CD4-positive, alpha-beta T cell (primary cell): Measurements from ENCODE around the gene ADAM19. TPM values are rescaled to one million over a fixed set of nuclear protein-coding genes. Genes with fewer than 3 reads are reported as not detected.
A peak's percentile ranks its signal among the peaks of the same experiment; 100 is the strongest.

Experiments
- ATAC-seq: fragments of 200-7000 bp; cut with Tn5 transposase; one replicate; pipeline ENCODE4 v1.10.0; 2022; ENCODE audit warnings: mild to moderate bottlenecking; ENCODE audit not compliant: poor library complexity
- CTCF ChIA-PET: fragments of 350-600 bp; sonication (Branson Sonifier 250); formaldehyde crosslinking; loops from one replicate; lab custom pipeline; 2021; ENCODE audit warnings: antibody characterized with exemption, inconsistent platforms; lab: Charles Lee
- POLR2A ChIA-PET: fragments of 350-600 bp; sonication (Branson Sonifier 250); formaldehyde crosslinking; loops from one replicate; lab custom pipeline; 2021; ENCODE audit warnings: antibody characterized with exemption, inconsistent platforms; lab: Charles Lee
- DNase-seq, 14 experiments: peaks; one replicate each; pipeline ENCODE4 v3.0.0-alpha.2; 2013 to 2020; ENCODE audit warnings: mixed read lengths in 2 of 14
- H3K27ac ChIP-seq, 2 donors: one replicate each; pipeline versions ENCODE4 v1.5.1 to v1.7.0; 2013; ENCODE audit warnings: low read length in 2 of 2, low read depth in 1 of 2, mild to moderate bottlenecking in 1 of 2
- H3K27me3 ChIP-seq, 2 experiments: 1 replicate in 1 of 2; 2 replicates in 1 of 2; pipeline versions ENCODE4 v1.6.1 to v1.7.0; 2013; ENCODE audit warnings: low read length in 2 of 2, control low read depth in 1 of 2, mild to moderate bottlenecking in 1 of 2, moderate library complexity in 1 of 2; ENCODE audit not compliant: insufficient read depth in 2 of 2, control insufficient read depth in 1 of 2
- H3K36me3 ChIP-seq: one replicate; pipeline ENCODE4 v1.6.1; 2013; ENCODE audit warnings: low read length, control low read depth; ENCODE audit not compliant: insufficient read depth
- H3K4me1 ChIP-seq: one replicate; pipeline ENCODE4 v1.6.1; 2013; ENCODE audit warnings: low read length, control low read depth; ENCODE audit not compliant: insufficient read depth
- H3K4me3 ChIP-seq: one replicate; pipeline ENCODE4 v1.5.1; 2013; ENCODE audit warnings: mild to moderate bottlenecking, low read length, moderate library complexity
- H3K9me3 ChIP-seq, 2 experiments: 1 replicate in 1 of 2; 2 replicates in 1 of 2; pipeline versions ENCODE4 v1.6.1 to v1.7.0; 2013; ENCODE audit warnings: low read length in 2 of 2, mild to moderate bottlenecking in 2 of 2, control low read depth in 1 of 2, moderate library complexity in 1 of 2; ENCODE audit not compliant: control insufficient read depth in 1 of 2, insufficient read depth in 1 of 2
- H3K27ac Mint-ChIP-seq: one replicate; pipeline ENCODE4 v1.8.0; 2020; ENCODE audit warnings: mixed read lengths
- H3K27me3 Mint-ChIP-seq: one replicate; pipeline ENCODE4 v1.8.0; 2021; ENCODE audit warnings: mixed read lengths
- H3K36me3 Mint-ChIP-seq: one replicate; pipeline ENCODE4 v1.8.0; 2021; ENCODE audit warnings: low read depth, mixed read lengths
- H3K4me1 Mint-ChIP-seq: one replicate; pipeline ENCODE4 v1.8.0; 2021; ENCODE audit warnings: low read depth, mixed read lengths
- H3K4me3 Mint-ChIP-seq: one replicate; pipeline ENCODE4 v1.8.0; 2020; ENCODE audit warnings: mild to moderate bottlenecking, mixed read lengths
- H3K9me3 Mint-ChIP-seq: one replicate; pipeline ENCODE4 v1.8.0; 2020; ENCODE audit warnings: mixed read lengths
- intact Hi-C, 2 experiments: fragments of 100-400 bp; cut with DNase I in 1 of 2; cut with micrococcal nuclease in 1 of 2; formaldehyde crosslinking; loops; one replicate each; pipeline versions ENCODE4 v1.15.1 to v1.9.0; 2023 to 2025; cut with DNase I, micrococcal nuclease
- total RNA-seq, 174 experiments: library from RNA in 2 of 174; stranded (reverse) in 2 of 174; gene quantifications; one replicate each; pipeline ENCODE4 v1.2.3 and lab custom pipeline; 2021 to 2026
- TF ChIP-seq, protein P1 (sequence below): fragments of 200-600 bp; IDR thresholded peaks from one replicate; pipeline ENCODE4 v1.8.0; 2022; ENCODE audit warnings: antibody characterized with exemption, mild to moderate bottlenecking

ADAM19 gene
- total RNA-seq, 2 experiments from 2014 or later, result 26.7 to 29.1 TPM

- H3K36me3 Mint-ChIP-seq, result peaks cover 10% of the 10 kb centered on the region
- H3K4me1 Mint-ChIP-seq, result peaks cover 63% of the 10 kb centered on the region
- intact Hi-C loops, result loop anchor here (5.0 kb wide), 3 partner anchors 38 to 193 kb away; partner anchors contain the start of genes ADAM19 (in 1 of the 2), SOX30 (in 1 of the 2) and THG1L (in 1 of the 2)
- H3K27me3 Mint-ChIP-seq, result no peaks in the 10 kb centered on the region
- H3K4me3 Mint-ChIP-seq, result peak overlapping the region; percentile 62
- peaks cover 68% of the 10 kb centered on the region for H3K4me1 ChIP-seq
- H3K27ac ChIP-seq, result peak overlapping the region in 1 of 2 donors; percentile 83
- H3K4me3 ChIP-seq, result no peak overlapping the region
- CTCF ChIA-PET, result no interaction called here
- TF ChIP-seq, protein P1, sequence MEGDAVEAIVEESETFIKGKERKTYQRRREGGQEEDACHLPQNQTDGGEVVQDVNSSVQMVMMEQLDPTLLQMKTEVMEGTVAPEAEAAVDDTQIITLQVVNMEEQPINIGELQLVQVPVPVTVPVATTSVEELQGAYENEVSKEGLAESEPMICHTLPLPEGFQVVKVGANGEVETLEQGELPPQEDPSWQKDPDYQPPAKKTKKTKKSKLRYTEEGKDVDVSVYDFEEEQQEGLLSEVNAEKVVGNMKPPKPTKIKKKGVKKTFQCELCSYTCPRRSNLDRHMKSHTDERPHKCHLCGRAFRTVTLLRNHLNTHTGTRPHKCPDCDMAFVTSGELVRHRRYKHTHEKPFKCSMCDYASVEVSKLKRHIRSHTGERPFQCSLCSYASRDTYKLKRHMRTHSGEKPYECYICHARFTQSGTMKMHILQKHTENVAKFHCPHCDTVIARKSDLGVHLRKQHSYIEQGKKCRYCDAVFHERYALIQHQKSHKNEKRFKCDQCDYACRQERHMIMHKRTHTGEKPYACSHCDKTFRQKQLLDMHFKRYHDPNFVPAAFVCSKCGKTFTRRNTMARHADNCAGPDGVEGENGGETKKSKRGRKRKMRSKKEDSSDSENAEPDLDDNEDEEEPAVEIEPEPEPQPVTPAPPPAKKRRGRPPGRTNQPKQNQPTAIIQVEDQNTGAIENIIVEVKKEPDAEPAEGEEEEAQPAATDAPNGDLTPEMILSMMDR, result no peak
- no peak for DNase-seq
- POLR2A ChIA-PET, result no interaction called here
- H3K9me3 Mint-ChIP-seq, result no peaks in the 10 kb centered on the region
- no peaks in the 10 kb centered on the region for H3K9me3 ChIP-seq
- peak overlapping the region; percentile 87 for H3K27ac Mint-ChIP-seq
- ATAC-seq, result no peak
- H3K36me3 ChIP-seq, result peaks cover 28% of the 10 kb centered on the region
- H3K27me3 ChIP-seq, result no peaks in the 10 kb centered on the region
Observed at GRCh38 chr5:157539503-157540022, 36.0 kb downstream of the ADAM19 start.

GRCh38 chr5:157538311-157538710 lies 37.3 kb downstream of the ADAM19 start:
- H3K4me3 ChIP-seq, result no peak overlapping the region
- DNase-seq (no peak), ATAC-seq (no peak)
- ChIA-PET POLR2A (no interaction called here), CTCF (no interaction called here)
- H3K27ac ChIP-seq, result peak overlapping the region in 1 of 2 donors; percentile 26
- no peaks in the 10 kb centered on the region for H3K9me3 ChIP-seq
- TF ChIP-seq, protein P1, result no peak
- no peaks in the 10 kb centered on the region for H3K9me3 Mint-ChIP-seq
- intact Hi-C loops, result no loop called here
- peaks cover 10% of the 10 kb centered on the region for H3K36me3 Mint-ChIP-seq
- H3K27me3 Mint-ChIP-seq, result no peaks in the 10 kb centered on the region
- peak overlapping the region; percentile 87 for H3K27ac Mint-ChIP-seq
- peaks cover 40% of the 10 kb centered on the region for H3K36me3 ChIP-seq
- no peak overlapping the region for H3K4me3 Mint-ChIP-seq
- H3K4me1 Mint-ChIP-seq, result peaks cover 50% of the 10 kb centered on the region
- peaks cover 57% of the 10 kb centered on the region for H3K4me1 ChIP-seq
- H3K27me3 ChIP-seq, result no peaks in the 10 kb centered on the region

- TF ChIP-seq, protein P1, result no peak
- Histone ChIP-seq H3K4me3 (no peak overlapping the region), H3K4me1 (peaks cover 39% of the 10 kb centered on the region), H3K27ac (no peak overlapping the region), H3K27me3 (no peaks in the 10 kb centered on the region), H3K36me3 (peaks cover 69% of the 10 kb centered on the region), H3K9me3 (no peaks in the 10 kb centered on the region)
- H3K4me3 Mint-ChIP-seq, result no peak overlapping the region
- H3K9me3 Mint-ChIP-seq, result no peaks in the 10 kb centered on the region
- no peaks in the 10 kb centered on the region for H3K27me3 Mint-ChIP-seq
- POLR2A ChIA-PET, result interaction anchor here (0.6 kb wide), 1 partner anchor 17 kb away, joined by 3 read pairs; no protein-coding TSS in a partner anchor
- intact Hi-C loops, result no loop called here
- DNase-seq (no peak), ATAC-seq (no peak)
- H3K27ac Mint-ChIP-seq, result peak overlapping the region; percentile 33
- H3K36me3 Mint-ChIP-seq, result peaks cover 28% of the 10 kb centered on the region
- H3K4me1 Mint-ChIP-seq, result peaks cover 24% of the 10 kb centered on the region
- CTCF ChIA-PET, result no interaction called here
Observed at GRCh38 chr5:157535042-157535865, 40.3 kb downstream of the ADAM19 start.
